ENCODE data around the gene MAP2K1. TPM values are rescaled to one million over a fixed set of nuclear protein-coding genes. Genes with fewer than 3 reads are reported as not detected.

The MAP2K1 gene
- total RNA-seq, 1 donor from 2014 or later: 21.2 TPM

DNA sequence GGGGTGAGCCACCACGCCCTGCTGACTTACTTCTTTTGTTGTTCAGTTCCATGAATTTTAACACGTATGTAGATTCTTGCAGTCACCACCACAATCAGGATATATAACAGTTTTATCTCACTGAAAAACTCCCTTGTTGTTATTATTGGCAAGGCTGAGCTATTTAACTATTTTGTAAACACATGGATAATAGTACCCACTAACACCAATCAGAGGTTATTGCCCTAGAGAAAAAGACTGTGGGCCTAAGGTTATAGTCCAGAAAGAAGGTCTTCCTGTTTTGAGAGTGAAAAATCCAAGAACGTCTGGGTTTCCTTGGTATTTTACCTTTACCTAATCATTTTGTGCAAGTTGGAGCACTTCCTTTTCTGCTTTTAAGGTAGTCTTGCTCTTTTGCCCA, 127.9 kb downstream of the MAP2K1 start:
- H3K27ac ChIP-seq: no peak overlapping the region
- no peaks in the 10 kb centered on the region for H3K27me3 ChIP-seq
- intact Hi-C loops (cut with DNase I): no loop called here
- H3K4me3 ChIP-seq: no peak overlapping the region
- H3K4me1 ChIP-seq: no peaks in the 10 kb centered on the region
- H3K9me3 ChIP-seq: no peaks in the 10 kb centered on the region
- H3K36me3 ChIP-seq: peaks cover 4 to 17% of the 10 kb centered on the region in 2 donors
- TF ChIP-seq, protein P1, sequence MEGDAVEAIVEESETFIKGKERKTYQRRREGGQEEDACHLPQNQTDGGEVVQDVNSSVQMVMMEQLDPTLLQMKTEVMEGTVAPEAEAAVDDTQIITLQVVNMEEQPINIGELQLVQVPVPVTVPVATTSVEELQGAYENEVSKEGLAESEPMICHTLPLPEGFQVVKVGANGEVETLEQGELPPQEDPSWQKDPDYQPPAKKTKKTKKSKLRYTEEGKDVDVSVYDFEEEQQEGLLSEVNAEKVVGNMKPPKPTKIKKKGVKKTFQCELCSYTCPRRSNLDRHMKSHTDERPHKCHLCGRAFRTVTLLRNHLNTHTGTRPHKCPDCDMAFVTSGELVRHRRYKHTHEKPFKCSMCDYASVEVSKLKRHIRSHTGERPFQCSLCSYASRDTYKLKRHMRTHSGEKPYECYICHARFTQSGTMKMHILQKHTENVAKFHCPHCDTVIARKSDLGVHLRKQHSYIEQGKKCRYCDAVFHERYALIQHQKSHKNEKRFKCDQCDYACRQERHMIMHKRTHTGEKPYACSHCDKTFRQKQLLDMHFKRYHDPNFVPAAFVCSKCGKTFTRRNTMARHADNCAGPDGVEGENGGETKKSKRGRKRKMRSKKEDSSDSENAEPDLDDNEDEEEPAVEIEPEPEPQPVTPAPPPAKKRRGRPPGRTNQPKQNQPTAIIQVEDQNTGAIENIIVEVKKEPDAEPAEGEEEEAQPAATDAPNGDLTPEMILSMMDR (IDR thresholded peaks at IDR 0.05): no peak
- no peak for DNase-seq (ENCODE audit: low spot score in 2 of 2)

GRCh38 chr15:66515901-66516322, 129.2 kb downstream of the MAP2K1 start:
- no peak overlapping the region for H3K27ac ChIP-seq
- H3K36me3 ChIP-seq: peaks cover 6 to 17% of the 10 kb centered on the region in 2 donors
- no peaks in the 10 kb centered on the region for H3K4me1 ChIP-seq
- no peaks in the 10 kb centered on the region for H3K27me3 ChIP-seq
- intact Hi-C loops (cut with DNase I): no loop called here
- H3K9me3 ChIP-seq: no peaks in the 10 kb centered on the region
- DNase-seq (ENCODE audit: low spot score in 2 of 2): no peak
- no peak overlapping the region for H3K4me3 ChIP-seq
- TF ChIP-seq, protein P1 (IDR thresholded peaks at IDR 0.05): no peak

DNA sequence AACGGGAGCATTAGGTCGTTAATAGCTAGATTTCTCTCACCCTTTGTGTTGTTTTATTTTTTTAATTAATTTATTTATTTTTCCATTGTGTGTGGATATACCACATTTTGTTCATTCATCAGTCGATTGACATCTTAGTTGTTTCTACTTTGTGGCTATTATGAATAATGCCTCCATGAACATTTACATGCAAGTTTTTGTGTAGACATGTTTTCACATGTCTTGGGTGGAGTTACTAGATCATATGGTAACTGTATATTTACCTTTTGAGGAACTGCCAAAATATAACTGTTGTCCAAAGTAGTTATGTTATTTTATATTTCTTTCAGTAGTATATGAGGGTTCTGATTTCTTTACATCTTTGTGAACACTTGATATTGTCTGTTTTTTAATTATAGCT, 137.2 kb downstream of the MAP2K1 start:
- no peaks in the 10 kb centered on the region for H3K9me3 ChIP-seq
- peaks cover 6 to 8% of the 10 kb centered on the region in 2 donors for H3K36me3 ChIP-seq
- no peak for DNase-seq (ENCODE audit: low spot score in 2 of 2)
- H3K27ac ChIP-seq: no peak overlapping the region
- no peaks in the 10 kb centered on the region for H3K27me3 ChIP-seq
- intact Hi-C loops (cut with DNase I): no loop called here
- no peaks in the 10 kb centered on the region for H3K4me1 ChIP-seq
- TF ChIP-seq, protein P1 (IDR thresholded peaks at IDR 0.05): no peak
- H3K4me3 ChIP-seq: no peak overlapping the region

DNA sequence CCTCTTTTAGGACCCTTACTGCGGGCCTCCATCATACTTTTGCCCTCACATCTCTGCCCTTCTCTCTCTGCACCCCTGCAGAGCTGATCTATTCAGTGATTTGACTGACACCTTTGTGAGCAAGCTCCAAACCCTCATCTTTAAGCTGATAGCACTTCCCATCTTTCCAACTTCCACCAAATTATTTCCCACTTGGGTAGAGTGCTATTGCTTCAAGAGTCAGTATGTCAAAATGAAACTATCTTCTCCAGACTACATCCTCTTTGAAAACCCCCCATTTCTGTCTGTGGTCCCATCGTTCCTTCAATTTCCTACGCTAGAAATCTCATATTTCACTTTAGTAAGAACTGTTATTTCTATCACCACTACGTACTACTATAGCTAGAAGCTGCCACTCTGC, 138.1 kb downstream of the MAP2K1 start:
- H3K4me3 ChIP-seq: no peak overlapping the region
- H3K36me3 ChIP-seq: peaks cover 6 to 16% of the 10 kb centered on the region in 2 donors
- intact Hi-C loops (cut with DNase I): loop anchor here (5.0 kb wide), 1 partner anchor 122 kb away; no protein-coding TSS in a partner anchor
- no peaks in the 10 kb centered on the region for H3K27me3 ChIP-seq
- H3K27ac ChIP-seq: no peak overlapping the region
- no peaks in the 10 kb centered on the region for H3K9me3 ChIP-seq
- no peak for DNase-seq (ENCODE audit: low spot score in 2 of 2)
- H3K4me1 ChIP-seq: no peaks in the 10 kb centered on the region
- TF ChIP-seq, protein P1 (IDR thresholded peaks at IDR 0.05): no peak

GRCh38 chr15:66535056-66535455, 148.3 kb downstream of the MAP2K1 start:
- no peaks in the 10 kb centered on the region for H3K9me3 ChIP-seq
- H3K27ac ChIP-seq: no peak overlapping the region
- no peak overlapping the region for H3K4me3 ChIP-seq
- no peaks in the 10 kb centered on the region for H3K4me1 ChIP-seq
- intact Hi-C loops (cut with DNase I): no loop called here
- TF ChIP-seq, protein P1 (IDR thresholded peaks at IDR 0.05): no peak
- peaks cover 2 to 7% of the 10 kb centered on the region in 2 donors for H3K36me3 ChIP-seq
- DNase-seq (ENCODE audit: low spot score in 2 of 2): no peak
- no peaks in the 10 kb centered on the region for H3K27me3 ChIP-seq

Other genes with a start within 250 kb of the MAP2K1 start
- not detected for gene MEGF11, start 133.2 kb upstream of the MAP2K1 start, total RNA-seq
- gene DIS3L, start 93.3 kb upstream of the MAP2K1 start, total RNA-seq: 10.3 TPM
- 6.1 TPM for gene TIPIN, start 30.2 kb upstream of the MAP2K1 start, total RNA-seq
- 3.7 TPM for gene SNAPC5, start 110.8 kb downstream of the MAP2K1 start, total RNA-seq
- gene RPL4, start 117.9 kb downstream of the MAP2K1 start, total RNA-seq: 2,799 TPM
- gene ZWILCH, start 118.4 kb downstream of the MAP2K1 start, total RNA-seq: 2.3 TPM
- not detected for gene LCTL, start 179.1 kb downstream of the MAP2K1 start, total RNA-seq

All from ascending aorta (tissue), 2 donors.